Measurements from ENCODE around the gene TSPOAP1. TPM values are rescaled to one million over a fixed set of nuclear protein-coding genes. Genes with fewer than 3 reads are reported as not detected.

TSPOAP1 gene
- total and polyA plus RNA-seq, 2 experiments from 2014 or later, result 15.4 to 19.0 TPM

GRCh38 chr17:58351182-58351581, 22.6 kb upstream of the TSPOAP1 start:
- peak overlapping the region; percentile 93 for H3K27ac ChIP-seq
- 82% methylated on average over 4 of the region's 4 CpGs for WGBS (ENCODE audit: low lambda C conversion rate, missing lambda C conversion rate)
- H3K4me2 ChIP-seq, result peak overlapping the region; percentile 82
- no peak for TF ChIP-seq EZH2phosphoT487 (IDR thresholded peaks at IDR 0.05; ENCODE audit: low read depth, severe bottlenecking, unreplicated experiment)
- TF ChIP-seq CTCF (IDR thresholded peaks at IDR 0.05; ENCODE audit: poor library complexity), result no peak
- TF ChIP-seq EZH2 (IDR thresholded peaks at IDR 0.05; ENCODE audit: borderline replicate concordance), result no peak
- peak overlapping the region; percentile 79 for H3K4me3 ChIP-seq
- no peaks in the 10 kb centered on the region for H3K9me2 ChIP-seq (replicated peaks; ENCODE audit: insufficient read depth)
- no peak overlapping the region for H2AFZ ChIP-seq
- peaks cover 11% of the 10 kb centered on the region for H3K4me1 ChIP-seq (ENCODE audit: insufficient read depth)
- no peak for DNase-seq (ENCODE audit: low spot score)
- H4K20me1 ChIP-seq (ENCODE audit: insufficient read depth, poor library complexity, severe bottlenecking), result no peaks in the 10 kb centered on the region
- no peaks in the 10 kb centered on the region for H3K9me3 ChIP-seq (ENCODE audit: low read depth)
- no peaks in the 10 kb centered on the region for H3K27me3 ChIP-seq
- no peaks in the 10 kb centered on the region for H3K36me3 ChIP-seq (replicated peaks; ENCODE audit: insufficient read depth, low read depth)
- peaks cover 26% of the 10 kb centered on the region for H3K79me2 ChIP-seq

GRCh38 chr17:58348038-58348437, 19.4 kb upstream of the TSPOAP1 start:
- DNase-seq (ENCODE audit: low spot score), result no peak
- Histone ChIP-seq H3K4me3 (no peak overlapping the region), H4K20me1 (ENCODE audit: insufficient read depth, poor library complexity, severe bottlenecking) (no peaks in the 10 kb centered on the region), H3K27ac (no peak overlapping the region), H3K9me3 (ENCODE audit: low read depth) (no peaks in the 10 kb centered on the region), H3K4me1 (ENCODE audit: insufficient read depth) (peaks cover 7% of the 10 kb centered on the region), H3K27me3 (no peaks in the 10 kb centered on the region), H3K9me2 (replicated peaks; ENCODE audit: insufficient read depth) (no peaks in the 10 kb centered on the region), H3K4me2 (no peak overlapping the region), H3K79me2 (peaks cover 26% of the 10 kb centered on the region), H3K36me3 (replicated peaks; ENCODE audit: insufficient read depth, low read depth) (no peaks in the 10 kb centered on the region), H2AFZ (no peak overlapping the region)
- 100% methylated on average over 1 of the region's 1 CpG for WGBS (ENCODE audit: low lambda C conversion rate, missing lambda C conversion rate)
- TF ChIP-seq EZH2phosphoT487 (IDR thresholded peaks at IDR 0.05; ENCODE audit: low read depth, severe bottlenecking, unreplicated experiment) (no peak), CTCF (IDR thresholded peaks at IDR 0.05; ENCODE audit: poor library complexity) (no peak), EZH2 (IDR thresholded peaks at IDR 0.05; ENCODE audit: borderline replicate concordance) (no peak)

DNA sequence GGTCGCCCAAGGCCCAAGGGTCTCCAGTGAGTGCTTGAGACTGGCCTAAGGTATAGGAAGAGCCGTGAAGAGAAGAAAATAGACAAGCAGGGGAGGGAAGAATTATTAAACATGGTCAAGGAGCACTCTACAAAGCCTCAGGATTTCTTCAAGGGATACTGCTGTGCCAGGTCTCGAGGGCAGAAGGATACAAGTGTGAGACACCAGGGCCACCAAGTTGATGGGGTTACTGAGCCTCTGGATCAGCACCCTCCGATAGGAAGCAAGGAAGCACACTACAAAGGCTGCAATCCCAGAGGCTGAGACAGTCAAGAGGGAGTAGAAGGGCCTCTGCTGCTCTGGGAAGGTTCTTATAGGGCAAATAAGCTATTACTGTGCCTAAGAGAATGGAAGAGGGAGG, 16.9 kb upstream of the TSPOAP1 start:
- H3K9me3 ChIP-seq (ENCODE audit: low read depth), result no peaks in the 10 kb centered on the region
- 89% methylated on average over 4 of the region's 4 CpGs for WGBS (ENCODE audit: low lambda C conversion rate, missing lambda C conversion rate)
- H3K27ac ChIP-seq, result no peak overlapping the region
- H3K4me3 ChIP-seq, result no peak overlapping the region
- no peak overlapping the region for H2AFZ ChIP-seq
- H3K4me2 ChIP-seq, result no peak overlapping the region
- no peak for DNase-seq (ENCODE audit: low spot score)
- H3K27me3 ChIP-seq, result no peaks in the 10 kb centered on the region
- no peaks in the 10 kb centered on the region for H3K9me2 ChIP-seq (replicated peaks; ENCODE audit: insufficient read depth)
- no peaks in the 10 kb centered on the region for H3K4me1 ChIP-seq (ENCODE audit: insufficient read depth)
- H3K36me3 ChIP-seq (replicated peaks; ENCODE audit: insufficient read depth, low read depth), result no peaks in the 10 kb centered on the region
- no peaks in the 10 kb centered on the region for H4K20me1 ChIP-seq (ENCODE audit: insufficient read depth, poor library complexity, severe bottlenecking)
- no peak for TF ChIP-seq EZH2phosphoT487 (IDR thresholded peaks at IDR 0.05; ENCODE audit: low read depth, severe bottlenecking, unreplicated experiment)
- peaks cover 14% of the 10 kb centered on the region for H3K79me2 ChIP-seq

GRCh38 chr17:58344791-58345157, 16.2 kb upstream of the TSPOAP1 start:
- no peaks in the 10 kb centered on the region for H4K20me1 ChIP-seq (ENCODE audit: insufficient read depth, poor library complexity, severe bottlenecking)
- H3K36me3 ChIP-seq (replicated peaks; ENCODE audit: insufficient read depth, low read depth), result no peaks in the 10 kb centered on the region
- WGBS (ENCODE audit: low lambda C conversion rate, missing lambda C conversion rate), result 87% methylated on average over 2 of the region's 2 CpGs
- no peaks in the 10 kb centered on the region for H3K4me1 ChIP-seq (ENCODE audit: insufficient read depth)
- H3K9me3 ChIP-seq (ENCODE audit: low read depth), result no peaks in the 10 kb centered on the region
- H3K9me2 ChIP-seq (replicated peaks; ENCODE audit: insufficient read depth), result no peaks in the 10 kb centered on the region
- H2AFZ ChIP-seq, result no peak overlapping the region
- no peak for DNase-seq (ENCODE audit: low spot score)
- H3K79me2 ChIP-seq, result peaks cover 7% of the 10 kb centered on the region
- H3K4me2 ChIP-seq, result no peak overlapping the region
- no peak overlapping the region for H3K27ac ChIP-seq
- H3K4me3 ChIP-seq, result no peak overlapping the region
- H3K27me3 ChIP-seq, result no peaks in the 10 kb centered on the region
- TF ChIP-seq EZH2 (IDR thresholded peaks at IDR 0.05; ENCODE audit: borderline replicate concordance), result no peak

Data from hepatocyte (in vitro differentiated cells).